Stimulated activated CD4-positive, alpha-beta T cell treated with anti-CD3 and anti-CD28 coated beads, Interleukin-4, amount 100 ng/mL, for 1 hour (primary cell): Measurements from ENCODE around the gene NR6A1.
A peak's percentile ranks its signal among the peaks of the same experiment; 100 is the strongest.

Source experiments
- DNase-seq: peaks from one replicate; pipeline ENCODE4 v3.0.0-alpha.2; 2020

The NR6A1 gene

GRCh38 chr9:124795881-124796431 is 24.8 kb upstream of the NR6A1 start:
- DNase-seq: no peak

- DNase-seq: no peak
Observed at GRCh38 chr9:124794902-124795491, 23.9 kb upstream of the NR6A1 start.

- DNase-seq: no peak
Observed at GRCh38 chr9:124793015-124793541, 22.0 kb upstream of the NR6A1 start.

GRCh38 chr9:124792257-124793014 is 21.3 kb upstream of the NR6A1 start:
- DNase-seq: no peak

GRCh38 chr9:124790801-124791505 is 19.8 kb upstream of the NR6A1 start:
- DNase-seq: no peak

GRCh38 chr9:124790301-124790700 is 19.2 kb upstream of the NR6A1 start:
- no peak for DNase-seq

- DNase-seq: no peak
Observed at GRCh38 chr9:124789531-124789930, 18.4 kb upstream of the NR6A1 start.

GRCh38 chr9:124788542-124789217 is 17.6 kb upstream of the NR6A1 start:
- no peak for DNase-seq

- DNase-seq: no peak
Observed at GRCh38 chr9:124786881-124787573, 15.9 kb upstream of the NR6A1 start.

- no peak for DNase-seq
Observed at GRCh38 chr9:124784509-124784908, 13.4 kb upstream of the NR6A1 start.

- DNase-seq: no peak
Observed at GRCh38 chr9:124783830-124784229, 12.7 kb upstream of the NR6A1 start.

GRCh38 chr9:124782661-124783574 is 11.8 kb upstream of the NR6A1 start:
- DNase-seq: no peak

- no peak for DNase-seq
Observed at GRCh38 chr9:124781967-124782660, 11.0 kb upstream of the NR6A1 start.

GRCh38 chr9:124780757-124781151 is 9.6 kb upstream of the NR6A1 start:
- DNase-seq: no peak

- no peak for DNase-seq
Observed at GRCh38 chr9:124780060-124780756, 9.1 kb upstream of the NR6A1 start.

- no peak for DNase-seq
Observed at GRCh38 chr9:124779368-124780059, 8.4 kb upstream of the NR6A1 start.

- DNase-seq: no peak
Observed at GRCh38 chr9:124778575-124779367, 7.7 kb upstream of the NR6A1 start.

GRCh38 chr9:124776954-124777648 is 6.0 kb upstream of the NR6A1 start, which contains the start of gene OLFML2A:
OLFML2A (plus strand) TSS chr9:124777133; CDS start chr9:124777271, 138 bp downstream.
- DNase-seq: peak; percentile 27
